Measurements from ENCODE around the gene GDF15.
"Not testable (repeated sequence)": the region's sequence is repeated elsewhere in the genome, so short reads cannot be mapped to it uniquely, and the experiment has no call there.

The GDF15 gene

GRCh38 chr19:18380843-18381242, 5.1 kb upstream of the GDF15 start:
- no peak overlapping the region for H3K4me2 ChIP-seq (ENCODE audit: low read length)
- 0 out of 2 replicates have a peak, but pooled peaks cover 3% of the 10 kb centered on the region for H3F3A ChIP-seq (ENCODE audit: control insufficient read depth, insufficient read depth)
- no peak for TF ChIP-seq EZH2phosphoT487 (IDR thresholded peaks at IDR 0.05; ENCODE audit: borderline replicate concordance, low read length)
- TF ChIP-seq, protein P1, sequence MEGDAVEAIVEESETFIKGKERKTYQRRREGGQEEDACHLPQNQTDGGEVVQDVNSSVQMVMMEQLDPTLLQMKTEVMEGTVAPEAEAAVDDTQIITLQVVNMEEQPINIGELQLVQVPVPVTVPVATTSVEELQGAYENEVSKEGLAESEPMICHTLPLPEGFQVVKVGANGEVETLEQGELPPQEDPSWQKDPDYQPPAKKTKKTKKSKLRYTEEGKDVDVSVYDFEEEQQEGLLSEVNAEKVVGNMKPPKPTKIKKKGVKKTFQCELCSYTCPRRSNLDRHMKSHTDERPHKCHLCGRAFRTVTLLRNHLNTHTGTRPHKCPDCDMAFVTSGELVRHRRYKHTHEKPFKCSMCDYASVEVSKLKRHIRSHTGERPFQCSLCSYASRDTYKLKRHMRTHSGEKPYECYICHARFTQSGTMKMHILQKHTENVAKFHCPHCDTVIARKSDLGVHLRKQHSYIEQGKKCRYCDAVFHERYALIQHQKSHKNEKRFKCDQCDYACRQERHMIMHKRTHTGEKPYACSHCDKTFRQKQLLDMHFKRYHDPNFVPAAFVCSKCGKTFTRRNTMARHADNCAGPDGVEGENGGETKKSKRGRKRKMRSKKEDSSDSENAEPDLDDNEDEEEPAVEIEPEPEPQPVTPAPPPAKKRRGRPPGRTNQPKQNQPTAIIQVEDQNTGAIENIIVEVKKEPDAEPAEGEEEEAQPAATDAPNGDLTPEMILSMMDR (IDR thresholded peaks at IDR 0.05; ENCODE audit: low read depth, low read length, poor library complexity, severe bottlenecking), result no peak
- H3K9me2 ChIP-seq (replicated peaks; ENCODE audit: control insufficient read depth, low read length), result no peaks in the 10 kb centered on the region
- no peak overlapping the region for H3K27ac ChIP-seq (ENCODE audit: low read depth, low read length)
- H3K36me3 ChIP-seq (ENCODE audit: control insufficient read depth, low read length), result no peaks in the 10 kb centered on the region
- no peaks in the 10 kb centered on the region for H4K20me1 ChIP-seq (ENCODE audit: control insufficient read depth, insufficient read depth, low read depth, low read length)
- H3K4me1 ChIP-seq (ENCODE audit: control insufficient read depth, low read length), result peaks cover 4% of the 10 kb centered on the region
- no peaks in the 10 kb centered on the region for H3K9me3 ChIP-seq (ENCODE audit: control insufficient read depth, insufficient read depth, low read length)
- H3K79me2 ChIP-seq (ENCODE audit: control insufficient read depth, low read length), result no peaks in the 10 kb centered on the region
- H3K4me3 ChIP-seq (ENCODE audit: low read length), result no peak overlapping the region
- H3K27me3 ChIP-seq (ENCODE audit: control insufficient read depth, low read length), result peaks cover 18% of the 10 kb centered on the region

DNA sequence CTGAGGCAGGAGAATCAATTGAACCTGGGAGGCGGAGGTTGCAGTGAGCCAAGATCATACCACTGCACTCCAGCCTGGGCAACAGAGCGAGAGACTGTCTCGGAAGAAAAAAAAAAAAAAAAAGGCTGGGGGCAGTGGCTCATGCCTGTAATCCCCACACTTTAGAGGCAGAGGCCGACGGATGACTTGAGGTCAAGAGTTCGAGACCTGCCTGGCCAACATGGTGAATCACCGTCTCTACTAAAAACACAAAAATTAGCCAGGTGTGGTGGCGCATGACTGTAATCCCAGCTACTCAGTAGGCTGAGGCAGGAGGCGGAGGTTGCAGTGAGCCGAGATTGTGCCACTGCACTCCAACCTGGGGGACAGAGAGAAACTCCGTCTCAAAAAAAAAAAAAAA, 2.3 kb upstream of the GDF15 start:
- not testable (repeated sequence) for H3F3A ChIP-seq (ENCODE audit: control insufficient read depth, insufficient read depth); H4K20me1 ChIP-seq (ENCODE audit: control insufficient read depth, insufficient read depth, low read depth, low read length); H3K79me2 ChIP-seq (ENCODE audit: control insufficient read depth, low read length); H3K9me2 ChIP-seq (replicated peaks; ENCODE audit: control insufficient read depth, low read length); H3K9me3 ChIP-seq (ENCODE audit: control insufficient read depth, insufficient read depth, low read length); H3K4me2 ChIP-seq (ENCODE audit: low read length); H3K36me3 ChIP-seq (ENCODE audit: control insufficient read depth, low read length); H3K27ac ChIP-seq (ENCODE audit: low read depth, low read length); H3K4me3 ChIP-seq (ENCODE audit: low read length)
- Histone ChIP-seq H3K4me1 (ENCODE audit: control insufficient read depth, low read length) (peaks cover 17% of the 10 kb centered on the region), H3K27me3 (ENCODE audit: control insufficient read depth, low read length) (peaks cover 36% of the 10 kb centered on the region)

GRCh38 chr19:18384775-18385174, 1.2 kb upstream of the GDF15 start:
- H3K4me3 ChIP-seq (ENCODE audit: low read length), result no peak overlapping the region
- peaks cover 2% of the 10 kb centered on the region; the same call in 1 of the 2 replicates for H3F3A ChIP-seq (ENCODE audit: control insufficient read depth, insufficient read depth)
- H4K20me1 ChIP-seq (ENCODE audit: control insufficient read depth, insufficient read depth, low read depth, low read length), result no peaks in the 10 kb centered on the region
- no peaks in the 10 kb centered on the region for H3K79me2 ChIP-seq (ENCODE audit: control insufficient read depth, low read length)
- no peak for TF ChIP-seq EZH2phosphoT487 (IDR thresholded peaks at IDR 0.05; ENCODE audit: borderline replicate concordance, low read length)
- TF ChIP-seq, protein P1 (IDR thresholded peaks at IDR 0.05; ENCODE audit: low read depth, low read length, poor library complexity, severe bottlenecking), result no peak
- no peaks in the 10 kb centered on the region for H3K9me2 ChIP-seq (replicated peaks; ENCODE audit: control insufficient read depth, low read length)
- peaks cover 47% of the 10 kb centered on the region for H3K27me3 ChIP-seq (ENCODE audit: control insufficient read depth, low read length)
- peaks cover 20% of the 10 kb centered on the region for H3K4me1 ChIP-seq (ENCODE audit: control insufficient read depth, low read length)
- H3K9me3 ChIP-seq (ENCODE audit: control insufficient read depth, insufficient read depth, low read length), result no peaks in the 10 kb centered on the region
- H3K27ac ChIP-seq (ENCODE audit: low read depth, low read length), result no peak overlapping the region
- no peaks in the 10 kb centered on the region for H3K36me3 ChIP-seq (ENCODE audit: control insufficient read depth, low read length)
- H3K4me2 ChIP-seq (ENCODE audit: low read length), result no peak overlapping the region

- H3F3A ChIP-seq (ENCODE audit: control insufficient read depth, insufficient read depth), result peaks cover 2% of the 10 kb centered on the region; the same call in 1 of the 2 replicates
Measured at GRCh38 chr19:18385359-18385674, 641 bp upstream of the GDF15 start.

More at GRCh38 chr19:18385359-18385674, 641 bp upstream of the GDF15 start:
- Histone ChIP-seq H3K4me1 (ENCODE audit: control insufficient read depth, low read length) (peaks cover 20% of the 10 kb centered on the region), H3K4me3 (ENCODE audit: low read length) (no peak overlapping the region), H3K27ac (ENCODE audit: low read depth, low read length) (no peak overlapping the region), H3K79me2 (ENCODE audit: control insufficient read depth, low read length) (no peaks in the 10 kb centered on the region), H3K27me3 (ENCODE audit: control insufficient read depth, low read length) (peaks cover 48% of the 10 kb centered on the region), H3K9me2 (replicated peaks; ENCODE audit: control insufficient read depth, low read length) (no peaks in the 10 kb centered on the region), H3K9me3 (ENCODE audit: control insufficient read depth, insufficient read depth, low read length) (no peaks in the 10 kb centered on the region), H4K20me1 (ENCODE audit: control insufficient read depth, insufficient read depth, low read depth, low read length) (no peaks in the 10 kb centered on the region), H3K4me2 (ENCODE audit: low read length) (no peak overlapping the region), H3K36me3 (ENCODE audit: control insufficient read depth, low read length) (no peaks in the 10 kb centered on the region)
- TF ChIP-seq EZH2phosphoT487 (IDR thresholded peaks at IDR 0.05; ENCODE audit: borderline replicate concordance, low read length), result no peak
- TF ChIP-seq, protein P1 (IDR thresholded peaks at IDR 0.05; ENCODE audit: low read depth, low read length, poor library complexity, severe bottlenecking), result no peak

Data from DOHH2 (cell line).